Measurements from ENCODE around the gene C20orf204. TPM values are rescaled to one million over a fixed set of nuclear protein-coding genes. Genes with fewer than 3 reads are reported as not detected.

C20orf204 gene
- total and polyA plus RNA-seq, 2 of the 4 experiments (the other 2 are of a cell fraction): 0.09 to 0.18 TPM

- Histone ChIP-seq H2BK15ac (ENCODE audit: low read depth, low read length) (no peak overlapping the region), H4K91ac (ENCODE audit: insufficient read depth, low read depth, low read length) (no peak overlapping the region), H3K14ac (replicated peaks; ENCODE audit: low read depth, low read length) (no peak overlapping the region), H2BK120ac (ENCODE audit: low read depth, low read length) (no peak overlapping the region), H3K9ac (ENCODE audit: low read depth, low read length) (no peak overlapping the region), H4K20me1 (ENCODE audit: insufficient read depth, low read length) (no peaks in the 10 kb centered on the region; the same call in 1 of the 2 replicates), H3K18ac (ENCODE audit: low read depth, low read length) (no peak overlapping the region), H2AK5ac (ENCODE audit: low read depth, low read length) (no peak overlapping the region), H4K5ac (ENCODE audit: low read depth, low read length) (no peak overlapping the region), H3K36me3 (ENCODE audit: control insufficient read depth, insufficient read depth, low read length) (no peaks in the 10 kb centered on the region), H3K27ac (ENCODE audit: insufficient read depth, low read length) (no peak overlapping the region), H4K8ac (ENCODE audit: low read depth in 2 of 2, low read length in 2 of 2) (no peak overlapping the region), H2BK20ac (ENCODE audit: low read depth, low read length) (no peak overlapping the region), H3K79me1 (ENCODE audit: low read depth in 1 of 2, low read length in 2 of 2) (no peaks in the 10 kb centered on the region), H2AK9ac (replicated peaks; ENCODE audit: low read depth, low read length, poor library complexity) (peak overlapping the region; percentile 55), H3K4me1 (ENCODE audit: control insufficient read depth, insufficient read depth, low read length) (no peaks in the 10 kb centered on the region; the same call in 1 of the 2 replicates), H3K4me2 (ENCODE audit: low read depth, low read length) (no peak overlapping the region), H3K9me3 (ENCODE audit: control insufficient read depth, insufficient read depth, low read length) (no peaks in the 10 kb centered on the region), H3K9me1 (ENCODE audit: insufficient read depth, low read length) (no peaks in the 10 kb centered on the region), H2AFZ (replicated peaks; ENCODE audit: low read length, poor library complexity) (peak overlapping the region; percentile 11), H3K4me3 (ENCODE audit: insufficient read depth, low read depth, low read length) (no peak overlapping the region), H3K23ac (ENCODE audit: low read depth, low read length) (no peak overlapping the region), H3K56ac (ENCODE audit: extremely low read depth, insufficient read depth, low read length) (no peak overlapping the region), H3K4ac (ENCODE audit: low read depth, low read length) (no peak overlapping the region), H3K27me3 (ENCODE audit: control insufficient read depth, insufficient read depth, low read length) (peaks cover 66% of the 10 kb centered on the region), H2BK5ac (ENCODE audit: low read depth, low read length, poor library complexity, severe bottlenecking) (no peak overlapping the region)
- 5% methylated on average over 36 of the region's 101 CpGs; no CpG with 5 or more reads in 1 of the 2 experiments for WGBS, 2 experiments (ENCODE audit: extremely low coverage in 2 of 2, insufficient read length in 1 of 2)
- ATAC-seq (ENCODE audit: low read depth) (no peak), DNase-seq (no peak)
- intact Hi-C loops (cut with micrococcal nuclease) (no loop called here), dilution Hi-C loops (cut with HindIII; ENCODE audit: low sequenced_read_pairs, unreplicated experiment) (no loop called here), in situ Hi-C loops (cut with MboI; ENCODE audit: low sequenced_read_pairs) (no loop called here)
- no TSS peak for BruUV-seq (replicated peaks)
- CTCF ChIA-PET: no interaction called here
- TF ChIP-seq RCOR1 (IDR thresholded peaks at IDR 0.05; ENCODE audit: insufficient replicate concordance, low read length) (no peak), MAZ (IDR thresholded peaks at IDR 0.05; ENCODE audit: borderline replicate concordance, low read depth, low read length) (no peak), POLR2A (IDR thresholded peaks at IDR 0.05; ENCODE audit: low read depth, low read length) (no peak), SMC3 (IDR thresholded peaks at IDR 0.05; ENCODE audit: low read depth, low read length) (no peak), RFX5 (IDR thresholded peaks at IDR 0.05; ENCODE audit: low read depth, low read length) (no peak), CEBPB (IDR thresholded peaks at IDR 0.05; ENCODE audit: low read depth, low read length) (no peak), CHD1 (IDR thresholded peaks at IDR 0.05; ENCODE audit: low read depth, low read length) (no peak), FOS (IDR thresholded peaks at IDR 0.05; ENCODE audit: low read depth, low read length) (no peak), MXI1 (IDR thresholded peaks at IDR 0.05; ENCODE audit: borderline replicate concordance, low read depth, low read length) (no peak), MAFK (IDR thresholded peaks at IDR 0.05; ENCODE audit: low read depth, low read length) (no peak), ELK1 (IDR thresholded peaks at IDR 0.05; ENCODE audit: borderline replicate concordance, low read depth, low read length) (no peak), BHLHE40 (IDR thresholded peaks at IDR 0.05; ENCODE audit: low read depth, low read length) (no peak), NFE2L2 (IDR thresholded peaks at IDR 0.05; ENCODE audit: low read depth, low read length) (no peak), RAD21 (IDR thresholded peaks at IDR 0.05; ENCODE audit: low read length) (no peak), CTCF (conservative IDR thresholded peaks at IDR 0.05; ENCODE audit: low read depth, low read length) (no peak)
- TF ChIP-seq, protein P1, sequence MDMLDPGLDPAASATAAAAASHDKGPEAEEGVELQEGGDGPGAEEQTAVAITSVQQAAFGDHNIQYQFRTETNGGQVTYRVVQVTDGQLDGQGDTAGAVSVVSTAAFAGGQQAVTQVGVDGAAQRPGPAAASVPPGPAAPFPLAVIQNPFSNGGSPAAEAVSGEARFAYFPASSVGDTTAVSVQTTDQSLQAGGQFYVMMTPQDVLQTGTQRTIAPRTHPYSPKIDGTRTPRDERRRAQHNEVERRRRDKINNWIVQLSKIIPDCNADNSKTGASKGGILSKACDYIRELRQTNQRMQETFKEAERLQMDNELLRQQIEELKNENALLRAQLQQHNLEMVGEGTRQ (IDR thresholded peaks at IDR 0.05; ENCODE audit: low read depth, low read length): no peak
- POLR2A ChIA-PET (ENCODE audit: unreplicated experiment): no interaction called here
These were observed 12.5 kb downstream of the C20orf204 start for GRCh38 chr20:64048402-64049044.

All from IMR-90 (cell line).